GM18951 (cell line): Measurements from ENCODE around the gene ANAPC10.

Experiments used
- POLR2A ChIP-seq: IDR thresholded peaks from 4 replicates; pipeline ENCODE4 v1.6.1; 2011; ENCODE audit warnings: mild to moderate bottlenecking; ENCODE audit not compliant: insufficient read length, insufficient read depth; ENCODE audit errors: extremely low read depth
- in situ Hi-C: fragments of 300-500 bp; cut with MboI; formaldehyde crosslinking; loops from one replicate; pipeline ENCODE4 v1.12.0; 2022; ENCODE audit warnings: low sequenced_read_pairs, mixed read lengths, inconsistent platforms; ENCODE audit not compliant: unreplicated experiment

Gene ANAPC10

GRCh38 chr4:144962300-144962699, 135.7 kb downstream of the ANAPC10 start:
- no peak for TF ChIP-seq POLR2A
- in situ Hi-C loops, result no loop called here

- in situ Hi-C loops, result no loop called here
- TF ChIP-seq POLR2A, result no peak
These were observed 142.9 kb downstream of the ANAPC10 start for GRCh38 chr4:144955104-144955503.

- no peak for TF ChIP-seq POLR2A
- in situ Hi-C loops, result no loop called here
These were observed 143.8 kb downstream of the ANAPC10 start for GRCh38 chr4:144954230-144954629.

GRCh38 chr4:144948421-144948820, 149.6 kb downstream of the ANAPC10 start:
- in situ Hi-C loops, result no loop called here
- no peak for TF ChIP-seq POLR2A

GRCh38 chr4:144948009-144948408, 150.0 kb downstream of the ANAPC10 start:
- no peak for TF ChIP-seq POLR2A
- in situ Hi-C loops, result no loop called here
